DOHH2 (cell line): Measurements from ENCODE around the gene TNPO1.

ENCODE experiments used
- CTCF ChIP-seq: fragments of 200-600 bp; sonication (generic); IDR thresholded peaks from one replicate; pipeline ENCODE4 v1.5.1; 2014; ENCODE audit warnings: antibody characterized with exemption, mild to moderate bottlenecking, low read depth, low read length; ENCODE audit not compliant: poor library complexity, severe bottlenecking
- EZH2phosphoT487 ChIP-seq: fragments of 200-600 bp; sonication (generic); IDR thresholded peaks from 2 replicates; pipeline ENCODE4 v1.6.1; 2017; ENCODE audit warnings: borderline replicate concordance, mild to moderate bottlenecking, antibody characterized with exemption, low read length, moderate library complexity, mixed read lengths

GRCh38 chr5:72783354-72783753, 33.1 kb upstream of the TNPO1 start:
- TF ChIP-seq CTCF (no peak), EZH2phosphoT487 (no peak)
